GM10248 (cell line): Measurements from ENCODE around the gene NMRAL1.

ENCODE experiments used
- CTCF ChIA-PET: fragments of 300-600 bp; sonication (Branson Sonifier 250); formaldehyde crosslinking; extraction: SDS; loops from one replicate; lab custom pipeline; 2021; ENCODE audit warnings: antibody characterized with exemption; lab: Yijun Ruan, JAX
- POLR2A ChIA-PET: fragments of 350-650 bp; sonication (Branson Sonifier 250); formaldehyde crosslinking; extraction: SDS; loops from one replicate; lab custom pipeline; 2020; ENCODE audit warnings: antibody characterized with exemption; lab: Yijun Ruan, JAX
- DNase-seq: peaks from one replicate; pipeline ENCODE4 v3.0.0; 2012; ENCODE audit errors: extremely low spot score
- CTCF ChIP-seq: IDR thresholded peaks from 2 replicates; pipeline ENCODE4 v1.5.1; 2012; ENCODE audit warnings: mild to moderate bottlenecking, low read depth; ENCODE audit errors: extremely low read depth, missing control alignments, control extremely low read depth

Gene NMRAL1

GRCh38 chr16:4442371-4442770 lies 32.1 kb downstream of the NMRAL1 start:
- DNase-seq = no peak
- no peak for TF ChIP-seq CTCF
- CTCF ChIA-PET = no interaction called here
- POLR2A ChIA-PET = no interaction called here

- ChIA-PET POLR2A (no interaction called here), CTCF (interaction anchor here (0.8 to 1.2 kb wide), 3 partner anchors 15 to 64 kb away, joined by 3 read pairs; no protein-coding TSS in a partner anchor)
- TF ChIP-seq CTCF = no peak
Observed at GRCh38 chr16:4437366-4437765, 37.1 kb downstream of the NMRAL1 start.

GRCh38 chr16:4435337-4436067 lies 38.9 kb downstream of the NMRAL1 start:
- POLR2A ChIA-PET = no interaction called here
- DNase-seq = no peak
- CTCF ChIA-PET = interaction anchor here (0.8 kb wide), 1 partner anchor 9 kb away, joined by 3 read pairs; no protein-coding TSS in a partner anchor
- no peak for TF ChIP-seq CTCF

More at GRCh38 chr16:4437366-4437765, 37.1 kb downstream of the NMRAL1 start:
- DNase-seq = no peak

GRCh38 chr16:4433914-4434787 lies 40.3 kb downstream of the NMRAL1 start:
- CTCF ChIA-PET = interaction anchor here (0.8 kb wide), 1 partner anchor 11 kb away, joined by 3 read pairs; no protein-coding TSS in a partner anchor
- no peak for TF ChIP-seq CTCF
- POLR2A ChIA-PET = no interaction called here
- no peak for DNase-seq

- no peak for TF ChIP-seq CTCF
- ChIA-PET CTCF (no interaction called here), POLR2A (no interaction called here)
- no peak for DNase-seq
Observed at GRCh38 chr16:4433228-4433627, 41.2 kb downstream of the NMRAL1 start.

- DNase-seq = no peak
- ChIA-PET CTCF (no interaction called here), POLR2A (no interaction called here)
- TF ChIP-seq CTCF = no peak
Observed at GRCh38 chr16:4431023-4431422, 43.4 kb downstream of the NMRAL1 start.
